ENCODE results near the gene MYO18B. TPM values are rescaled to one million over a fixed set of nuclear protein-coding genes. Genes with fewer than 3 reads are reported as not detected.

The MYO18B gene
- total and polyA plus RNA-seq, 2 of the 4 experiments (the other 2 are of a cell fraction), result under 0.01 TPM; not detected in 1

GRCh38 chr22:25890651-25891050 is 148.7 kb downstream of the MYO18B start:
- Histone ChIP-seq H2BK20ac (ENCODE audit: low read depth, low read length) (no peak overlapping the region), H4K8ac (ENCODE audit: low read depth in 2 of 2, low read length in 2 of 2) (no peak overlapping the region), H3K23ac (ENCODE audit: low read depth, low read length) (no peak overlapping the region), H3K4ac (ENCODE audit: low read depth, low read length) (no peak overlapping the region), H3K27ac (ENCODE audit: insufficient read depth, low read length) (no peak overlapping the region), H2BK15ac (ENCODE audit: low read depth, low read length) (no peak overlapping the region), H3K9ac (ENCODE audit: low read depth, low read length) (no peak overlapping the region), H2AFZ (replicated peaks; ENCODE audit: low read length, poor library complexity) (peak overlapping the region; percentile 21), H3K4me3 (ENCODE audit: insufficient read depth, low read depth, low read length) (no peak overlapping the region), H3K9me1 (ENCODE audit: insufficient read depth, low read length) (no peaks in the 10 kb centered on the region), H3K79me1 (ENCODE audit: low read depth in 1 of 2, low read length in 2 of 2) (no peaks in the 10 kb centered on the region), H4K20me1 (ENCODE audit: insufficient read depth, low read length) (no peaks in the 10 kb centered on the region), H3K4me2 (ENCODE audit: low read depth, low read length) (no peak overlapping the region), H3K14ac (replicated peaks; ENCODE audit: low read depth, low read length) (no peak overlapping the region), H3K36me3 (ENCODE audit: control insufficient read depth, insufficient read depth, low read length) (no peaks in the 10 kb centered on the region), H2BK120ac (ENCODE audit: low read depth, low read length) (no peak overlapping the region), H3K56ac (ENCODE audit: extremely low read depth, insufficient read depth, low read length) (no peak overlapping the region), H2AK5ac (ENCODE audit: low read depth, low read length) (no peak overlapping the region), H2BK5ac (ENCODE audit: low read depth, low read length, poor library complexity, severe bottlenecking) (no peak overlapping the region), H4K5ac (ENCODE audit: low read depth, low read length) (no peak overlapping the region), H3K27me3 (ENCODE audit: control insufficient read depth, insufficient read depth, low read length) (no peaks in the 10 kb centered on the region), H4K91ac (ENCODE audit: insufficient read depth, low read depth, low read length) (no peak overlapping the region), H3K4me1 (ENCODE audit: control insufficient read depth, insufficient read depth, low read length) (no peaks in the 10 kb centered on the region), H3K18ac (ENCODE audit: low read depth, low read length) (no peak overlapping the region), H2AK9ac (replicated peaks; ENCODE audit: low read depth, low read length, poor library complexity) (no peak overlapping the region), H3K9me3 (ENCODE audit: control insufficient read depth, insufficient read depth, low read length) (peaks cover 5% of the 10 kb centered on the region)
- ATAC-seq (ENCODE audit: low read depth) (no peak), DNase-seq (no peak)
- CTCF ChIA-PET, result no interaction called here
- intact Hi-C loops (cut with micrococcal nuclease) (no loop called here), in situ Hi-C loops (cut with MboI; ENCODE audit: low sequenced_read_pairs) (no loop called here), dilution Hi-C loops (cut with HindIII; ENCODE audit: low sequenced_read_pairs, unreplicated experiment) (no loop called here)
- POLR2A ChIA-PET (ENCODE audit: unreplicated experiment), result no interaction called here
- TF ChIP-seq CHD1 (IDR thresholded peaks at IDR 0.05; ENCODE audit: low read depth, low read length), result no peak
- TF ChIP-seq NFE2L2 (IDR thresholded peaks at IDR 0.05; ENCODE audit: low read depth, low read length), result no peak
- no peak for TF ChIP-seq MAFK (IDR thresholded peaks at IDR 0.05; ENCODE audit: low read depth, low read length)
- TF ChIP-seq RAD21 (IDR thresholded peaks at IDR 0.05; ENCODE audit: low read length), result no peak
- TF ChIP-seq USF2 (IDR thresholded peaks at IDR 0.05; ENCODE audit: low read depth, low read length), result no peak
- TF ChIP-seq FOS (IDR thresholded peaks at IDR 0.05; ENCODE audit: low read depth, low read length), result no peak
- TF ChIP-seq SMC3 (IDR thresholded peaks at IDR 0.05; ENCODE audit: low read depth, low read length), result no peak
- WGBS, 2 experiments (ENCODE audit: extremely low coverage in 2 of 2, insufficient read length in 1 of 2), result no CpG with 5 or more reads among the region's 10 CpGs
- BruUV-seq (replicated peaks), result no TSS peak
